Neural progenitor cell (in vitro differentiated cells): ENCODE data around the gene UBR2. TPM values are rescaled to one million over a fixed set of nuclear protein-coding genes. Genes with fewer than 3 reads are reported as not detected.

Experiments used
- DNase-seq: peaks from one replicate; pipeline ENCODE4 v3.0.0-alpha.2; 2016; ENCODE audit warnings: low spot score
- H2AFZ ChIP-seq: fragments of 200-600 bp; sonication (generic); replicated peaks from 2 replicates; pipeline ENCODE4 v1.6.1; 2016; ENCODE audit warnings: antibody characterized with exemption
- H3F3A ChIP-seq: fragments of 200-600 bp; sonication (generic); 2 replicates; pipeline ENCODE4 v1.6.1; 2016; ENCODE audit warnings: antibody characterized with exemption, low read depth
- H3K27ac ChIP-seq: fragments of 200-600 bp; sonication (generic); 2 replicates; pipeline ENCODE4 v1.5.1; 2016; ENCODE audit warnings: mild to moderate bottlenecking
- H3K27me3 ChIP-seq: fragments of 200-600 bp; sonication (generic); 2 replicates; pipeline ENCODE4 v1.6.1; 2016; ENCODE audit warnings: mild to moderate bottlenecking, moderate library complexity
- H3K36me3 ChIP-seq: fragments of 200-600 bp; sonication (generic); 2 replicates; pipeline ENCODE4 v1.5.1; 2016
- H3K4me1 ChIP-seq: fragments of 200-600 bp; sonication (generic); 2 replicates; pipeline ENCODE4 v1.6.1; 2016; ENCODE audit warnings: mixed run types
- H3K4me2 ChIP-seq: fragments of 200-600 bp; sonication (generic); 2 replicates; pipeline ENCODE4 v1.6.1; 2016
- H3K4me3 ChIP-seq: fragments of 200-600 bp; sonication (generic); 2 replicates; pipeline ENCODE4 v1.5.1; 2016
- H3K79me2 ChIP-seq: fragments of 200-600 bp; sonication (generic); 2 replicates; pipeline ENCODE4 v1.6.1; 2016; ENCODE audit warnings: low read depth
- H3K9ac ChIP-seq: fragments of 200-600 bp; sonication (generic); 2 replicates; pipeline ENCODE4 v1.6.1; 2016
- H3K9me3 ChIP-seq: fragments of 200-600 bp; sonication (generic); 2 replicates; pipeline ENCODE4 v1.5.1; 2016; ENCODE audit warnings: low read depth
- H4K20me1 ChIP-seq: fragments of 200-600 bp; sonication (generic); 2 replicates; pipeline ENCODE4 v1.6.1; 2016; ENCODE audit warnings: low read depth
- H3K27ac Mint-ChIP-seq: 3 replicates; pipeline ENCODE4 v1.8.0; 2021; ENCODE audit warnings: mixed read lengths
- H3K27me3 Mint-ChIP-seq: 2 replicates; pipeline ENCODE4 v1.8.0; 2022; ENCODE audit warnings: low read depth, mild to moderate bottlenecking, inconsistent platforms, moderate library complexity, mixed read lengths; ENCODE audit not compliant: insufficient read depth
- H3K36me3 Mint-ChIP-seq: 3 replicates; pipeline ENCODE4 v1.8.0; 2021; ENCODE audit warnings: mixed read lengths
- H3K4me1 Mint-ChIP-seq: 3 replicates; pipeline ENCODE4 v1.8.0; 2021; ENCODE audit warnings: mixed read lengths
- H3K4me3 Mint-ChIP-seq: 3 replicates; pipeline ENCODE4 v1.8.0; 2021; ENCODE audit warnings: mild to moderate bottlenecking, moderate library complexity, mixed read lengths
- H3K9me3 Mint-ChIP-seq: 3 replicates; pipeline ENCODE4 v1.8.0; 2020; ENCODE audit warnings: mixed read lengths
- CTCF ChIP-seq: fragments of 200-600 bp; sonication (generic); IDR thresholded peaks from 2 replicates; pipeline ENCODE4 v1.5.1; 2017; ENCODE audit warnings: antibody characterized with exemption, mild to moderate bottlenecking
- EZH2 ChIP-seq: fragments of 200-600 bp; sonication (generic); IDR thresholded peaks from 2 replicates; pipeline ENCODE4 v1.6.1; 2017; ENCODE audit warnings: antibody characterized with exemption, mild to moderate bottlenecking, moderate library complexity
- EZH2phosphoT487 ChIP-seq: fragments of 200-600 bp; sonication (generic); IDR thresholded peaks from 2 replicates; pipeline ENCODE4 v1.6.1; 2017; ENCODE audit warnings: antibody characterized with exemption
- total RNA-seq: library from RNA; depleted of rRNA; stranded (reverse); fragments of >200 nt; gene quantifications from 2 replicates; pipeline ENCODE4 v1.2.3, GENCODE V29; 2015; ENCODE audit warnings: low replicate concordance

The UBR2 gene
- total RNA-seq, 1 donor from 2014 or later, result 34.7 TPM

GRCh38 chr6:42693725-42694323, 130.0 kb downstream of the UBR2 start:
- TF ChIP-seq EZH2phosphoT487 (no peak), CTCF (no peak), EZH2 (no peak)
- Histone ChIP-seq H3K4me1 (no peaks in the 10 kb centered on the region), H3K4me3 (no peak overlapping the region), H3K9me3 (no peaks in the 10 kb centered on the region), H4K20me1 (no peaks in the 10 kb centered on the region), H2AFZ (no peak overlapping the region), H3K27me3 (no peaks in the 10 kb centered on the region), H3K4me2 (no peak overlapping the region), H3K36me3 (no peaks in the 10 kb centered on the region), H3K9ac (no peak overlapping the region), H3K27ac (no peak overlapping the region), H3K79me2 (no peaks in the 10 kb centered on the region), H3F3A (no peaks in the 10 kb centered on the region)
- Mint-ChIP-seq H3K9me3 (no peaks in the 10 kb centered on the region), H3K27ac (no peak overlapping the region), H3K36me3 (peaks cover 7% of the 10 kb centered on the region), H3K4me3 (no peak overlapping the region), H3K27me3 (peaks cover 2% of the 10 kb centered on the region), H3K4me1 (no peaks in the 10 kb centered on the region)
- no peak for DNase-seq

GRCh38 chr6:42694586-42694985, 130.8 kb downstream of the UBR2 start:
- Mint-ChIP-seq H3K27me3 (peaks cover 2% of the 10 kb centered on the region), H3K9me3 (no peaks in the 10 kb centered on the region), H3K36me3 (peaks cover 7% of the 10 kb centered on the region), H3K4me1 (no peaks in the 10 kb centered on the region), H3K27ac (no peak overlapping the region), H3K4me3 (no peak overlapping the region)
- H3F3A ChIP-seq, result no peaks in the 10 kb centered on the region
- H3K9me3 ChIP-seq, result no peaks in the 10 kb centered on the region
- no peak overlapping the region for H3K27ac ChIP-seq
- no peaks in the 10 kb centered on the region for H3K36me3 ChIP-seq
- no peak overlapping the region for H3K4me2 ChIP-seq
- no peaks in the 10 kb centered on the region for H4K20me1 ChIP-seq
- no peak overlapping the region for H3K4me3 ChIP-seq
- H3K9ac ChIP-seq, result no peak overlapping the region
- no peaks in the 10 kb centered on the region for H3K79me2 ChIP-seq
- no peak for TF ChIP-seq EZH2phosphoT487
- no peak for TF ChIP-seq CTCF
- no peak for TF ChIP-seq EZH2
- H3K4me1 ChIP-seq, result no peaks in the 10 kb centered on the region
- H2AFZ ChIP-seq, result no peak overlapping the region
- no peak for DNase-seq
- H3K27me3 ChIP-seq, result no peaks in the 10 kb centered on the region

GRCh38 chr6:42696526-42697267, 132.9 kb downstream of the UBR2 start:
- Mint-ChIP-seq H3K36me3 (peaks cover 2% of the 10 kb centered on the region), H3K27ac (no peak overlapping the region), H3K4me1 (no peaks in the 10 kb centered on the region), H3K27me3 (peaks cover 2% of the 10 kb centered on the region), H3K4me3 (no peak overlapping the region), H3K9me3 (no peaks in the 10 kb centered on the region)
- Histone ChIP-seq H3K79me2 (no peaks in the 10 kb centered on the region), H3K36me3 (no peaks in the 10 kb centered on the region), H4K20me1 (no peaks in the 10 kb centered on the region), H3K9ac (no peak overlapping the region), H3K27me3 (no peaks in the 10 kb centered on the region), H3K4me1 (no peaks in the 10 kb centered on the region), H2AFZ (no peak overlapping the region), H3K4me3 (no peak overlapping the region), H3F3A (no peaks in the 10 kb centered on the region), H3K27ac (no peak overlapping the region), H3K9me3 (no peaks in the 10 kb centered on the region), H3K4me2 (no peak overlapping the region)
- no peak for TF ChIP-seq CTCF
- no peak for TF ChIP-seq EZH2
- TF ChIP-seq EZH2phosphoT487, result no peak
- no peak for DNase-seq
